K562 (cell line): Measurements from ENCODE around the gene PTP4A1. TPM values are rescaled to one million over a fixed set of nuclear protein-coding genes. Genes with fewer than 3 reads are reported as not detected.
A peak's percentile ranks its signal among the peaks of the same experiment; 100 is the strongest.

Source experiments
- ARNT ChIP-seq, 2 experiments: fragments of 450-650 bp; IDR thresholded peaks; 2 replicates each; pipeline ENCODE4 v1.6.1; 2016; ENCODE audit warnings: mild to moderate bottlenecking in 1 of 2
- BCOR ChIP-seq: fragments of 450-650 bp; IDR thresholded peaks from 2 replicates; pipeline ENCODE4 v1.6.1; 2016
- EP400 ChIP-seq: fragments of 450-650 bp; IDR thresholded peaks from 2 replicates; pipeline ENCODE4 v1.6.1; 2017; ENCODE audit warnings: antibody characterized with exemption, mild to moderate bottlenecking, moderate library complexity
- ETS2 ChIP-seq: IDR thresholded peaks from 2 replicates; pipeline ENCODE4 v1.6.1; 2016; ENCODE audit warnings: borderline replicate concordance, missing genetic modification characterization, mild to moderate bottlenecking, moderate library complexity, missing compliant biosample characterization; ENCODE audit not compliant: poor library complexity, severe bottlenecking
- EWSR1 ChIP-seq: fragments of 450-650 bp; IDR thresholded peaks from 2 replicates; pipeline ENCODE4 v1.6.1; 2018; ENCODE audit warnings: borderline replicate concordance, mild to moderate bottlenecking, low read depth, moderate library complexity; ENCODE audit not compliant: partially characterized antibody
- FOXK1 ChIP-seq: sonication (generic); formaldehyde crosslinking; IDR thresholded peaks from 2 replicates; pipeline ENCODE4 v1.8.0; 2022; ENCODE audit warnings: missing genetic modification reagents, mild to moderate bottlenecking, borderline replicate concordance
- FOXP4 ChIP-seq: sonication (generic); formaldehyde crosslinking; IDR thresholded peaks from 2 replicates; pipeline ENCODE4 v1.8.0; 2022; ENCODE audit warnings: mild to moderate bottlenecking, missing genetic modification reagents, borderline replicate concordance
- GABPA ChIP-seq: fragments of 200-800 bp; sonication (Bioruptor generic); conservative IDR thresholded peaks from 2 replicates; pipeline ENCODE4 v1.6.1; 2016; ENCODE audit warnings: low read depth, missing genetic modification characterization, missing compliant biosample characterization
- HEY1 ChIP-seq: fragments of 250-450 bp; sonication (Bioruptor Pico); IDR thresholded peaks from 2 replicates; pipeline ENCODE4 v1.5.0; 2020; ENCODE audit warnings: mild to moderate bottlenecking, moderate library complexity, borderline replicate concordance
- HOMEZ ChIP-seq: fragments of 250-450 bp; sonication (Bioruptor Pico); IDR thresholded peaks from 2 replicates; pipeline ENCODE4 v1.4.0; 2020; ENCODE audit warnings: mild to moderate bottlenecking, moderate library complexity
- MCM7 ChIP-seq, 2 experiments: fragments of 450-650 bp; IDR thresholded peaks; 2 replicates each; pipeline ENCODE4 v1.6.1; 2016 to 2018
- MYC ChIP-seq, 2 experiments: fragments of 250-450 bp in 1 of 2; sonication (Bioruptor Pico) in 1 of 2; IDR thresholded peaks; 2 replicates each; pipeline versions ENCODE4 v1.5.1 to v1.6.1; 2012 to 2021; ENCODE audit warnings: low read depth in 2 of 2, borderline replicate concordance in 1 of 2, improper control_type of control experiment in 1 of 2, low read length in 1 of 2, mild to moderate bottlenecking in 1 of 2, moderate library complexity in 1 of 2
- NFIX ChIP-seq: fragments of 250-450 bp; sonication (Bioruptor Pico); IDR thresholded peaks from 2 replicates; pipeline ENCODE4 v1.4.0; 2020; ENCODE audit warnings: low read depth, mild to moderate bottlenecking, moderate library complexity
- RFX1 ChIP-seq: fragments of 450-650 bp; IDR thresholded peaks from 2 replicates; pipeline ENCODE4 v1.6.1; 2016; ENCODE audit warnings: mild to moderate bottlenecking, moderate library complexity
- WHSC1 ChIP-seq: IDR thresholded peaks from one replicate; pipeline ENCODE4 v1.6.1; 2012; ENCODE audit warnings: low read length, control low read depth, inconsistent platforms
- ZBTB17 ChIP-seq: fragments of 450-650 bp; formaldehyde crosslinking; IDR thresholded peaks from 2 replicates; pipeline ENCODE4 v1.4.0; 2020; ENCODE audit warnings: mild to moderate bottlenecking
- ZNF143 ChIP-seq: sonication (generic); formaldehyde crosslinking; IDR thresholded peaks from 2 replicates; pipeline ENCODE4 v1.9.0; 2022; ENCODE audit warnings: mild to moderate bottlenecking, missing genetic modification reagents
- ZNF668 ChIP-seq: fragments of 250-450 bp; sonication (Bioruptor Pico); IDR thresholded peaks from 2 replicates; pipeline ENCODE4 v1.8.0; 2022; ENCODE audit warnings: mild to moderate bottlenecking, inconsistent platforms
- polyA plus RNA-seq, 8 experiments: library from polyadenylated mRNA; depleted of rRNA in 4 of 8; stranded (reverse) in 5 of 8; unstranded in 3 of 8; fragments of >200 nt; fragmentation: Nextera tagmentation in 2 of 8; fragmentation: Illumina TruSeq in 1 of 8; extraction: Ambion mirVana in 2 of 8; extraction: Trizol in 1 of 8; gene quantifications; 2 replicates each; pipeline versions ENCODE4 v1.2.1 to v1.2.3, GENCODE V29; 2011 to 2014; ENCODE audit warnings: inconsistent platforms in 1 of 8, missing spikeins in 1 of 8
- total RNA-seq, 7 experiments: library from RNA; depleted of rRNA in 6 of 7; stranded (reverse); fragments of >200 nt in 6 of 7; fragmentation: Illumina TruSeq in 2 of 7; extraction: Trizol in 2 of 7; gene quantifications; 2 replicates each; pipeline versions ENCODE4 v1.2.1 to v1.2.3, GENCODE V29; 2011 to 2021; ENCODE audit warnings: low replicate concordance in 1 of 7
- TF ChIP-seq, protein P1 (sequence below), 2 experiments: fragments of 450-650 bp in 1 of 2; sonication (generic) in 1 of 2; formaldehyde crosslinking in 1 of 2; IDR thresholded peaks in 1 of 2; conservative IDR thresholded peaks in 1 of 2; 2 replicates each; pipeline versions ENCODE4 v1.6.1 to v1.8.1; 2016 to 2023; ENCODE audit warnings: mild to moderate bottlenecking in 2 of 2, moderate library complexity in 2 of 2, inconsistent platforms in 1 of 2, missing genetic modification reagents in 1 of 2
- TF ChIP-seq, protein P2 (sequence below), 2 experiments: IDR thresholded peaks; 2 replicates each; pipeline ENCODE4 v1.6.1; 2011; ENCODE audit warnings: borderline replicate concordance in 1 of 2, control low read depth in 1 of 2, low read depth in 1 of 2, low read length in 1 of 2, mild to moderate bottlenecking in 1 of 2, mixed read lengths in 1 of 2, moderate library complexity in 1 of 2; ENCODE audit not compliant: insufficient read depth in 1 of 2, insufficient read length in 1 of 2, poor library complexity in 1 of 2, severe bottlenecking in 1 of 2; ENCODE audit errors: extremely low read depth in 1 of 2

PTP4A1 gene
- total and polyA plus RNA-seq, 9 of the 15 experiments (the other 6 are each of a cell fraction or from before 2014, with no cell fraction given): 3.7 to 67.5 (median 13.1) TPM

GRCh38 chr6:63573076-63573898 lies 1.0 kb downstream of the PTP4A1 start (continued):
- TF ChIP-seq NFIX (CRISPR knock-in tag) (no peak), EWSR1 (no peak), FOXK1 (CRISPR knock-in tag) (no peak), GABPA (tag) (peak; percentile 55; the same call in 1 of the 2 replicates), WHSC1 (no peak), RFX1 (no peak), ARNT (IDR thresholded peaks at IDR 0.05) (no peak), MYC (IDR thresholded peaks at IDR 0.05; ENCODE audit: low read depth, low read length) (peak; percentile 80), MYC (CRISPR knock-in tag; IDR thresholded peaks at IDR 0.05; ENCODE audit: borderline replicate concordance, low read depth) (no peak), MCM7 (IDR thresholded peaks at IDR 0.05) (no peak), FOXP4 (no peak), ETS2 (tag) (no peak), HOMEZ (CRISPR knock-in tag) (no peak), ZBTB17 (peak; percentile 59; the same call in 1 of the 2 replicates), HEY1 (CRISPR knock-in tag) (no peak), EP400 (peak; percentile 81; the same call in 1 of the 2 replicates), ZNF668 (CRISPR knock-in tag) (no peak), BCOR (no peak), ZNF143 (CRISPR knock-in tag) (no peak)
- TF ChIP-seq, protein P1, sequence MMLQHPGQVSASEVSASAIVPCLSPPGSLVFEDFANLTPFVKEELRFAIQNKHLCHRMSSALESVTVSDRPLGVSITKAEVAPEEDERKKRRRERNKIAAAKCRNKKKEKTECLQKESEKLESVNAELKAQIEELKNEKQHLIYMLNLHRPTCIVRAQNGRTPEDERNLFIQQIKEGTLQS (IDR thresholded peaks at IDR 0.05): no peak
- TF ChIP-seq, protein P1 (CRISPR knock-in tag; conservative IDR thresholded peaks at IDR 0.05): no peak
- TF ChIP-seq, protein P2, sequence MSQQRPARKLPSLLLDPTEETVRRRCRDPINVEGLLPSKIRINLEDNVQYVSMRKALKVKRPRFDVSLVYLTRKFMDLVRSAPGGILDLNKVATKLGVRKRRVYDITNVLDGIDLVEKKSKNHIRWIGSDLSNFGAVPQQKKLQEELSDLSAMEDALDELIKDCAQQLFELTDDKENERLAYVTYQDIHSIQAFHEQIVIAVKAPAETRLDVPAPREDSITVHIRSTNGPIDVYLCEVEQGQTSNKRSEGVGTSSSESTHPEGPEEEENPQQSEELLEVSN (IDR thresholded peaks at IDR 0.05; ENCODE audit: borderline replicate concordance in 1 of 2, extremely low read depth in 1 of 2, insufficient read depth in 1 of 2, insufficient read length in 1 of 2, low read depth in 1 of 2, low read length in 1 of 2, poor library complexity in 1 of 2, severe bottlenecking in 1 of 2): peak; percentile 53 to 82
